SW480 (cell line): ENCODE measurements around the gene AKAP13.

Experiments
- DNase-seq: peaks from one replicate; pipeline ENCODE4 v3.0.0-alpha.2; 2016; ENCODE audit warnings: low spot score

AKAP13 gene

DNA sequence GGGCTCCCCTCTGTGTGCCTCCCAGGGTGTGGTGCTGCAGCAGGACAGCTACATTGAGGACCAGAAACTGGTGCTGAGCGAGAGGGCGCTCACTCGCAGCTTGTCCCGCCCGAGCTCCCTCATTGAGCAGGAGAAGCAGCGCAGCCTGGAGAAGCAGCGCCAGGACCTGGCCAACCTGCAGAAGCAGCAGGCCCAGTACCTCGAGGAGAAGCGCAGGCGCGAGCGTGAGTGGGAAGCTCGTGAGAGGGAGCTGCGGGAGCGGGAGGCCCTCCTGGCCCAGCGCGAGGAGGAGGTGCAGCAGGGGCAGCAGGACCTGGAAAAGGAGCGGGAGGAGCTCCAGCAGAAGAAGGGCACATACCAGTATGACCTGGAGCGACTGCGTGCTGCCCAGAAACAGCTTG is 360.6 kb downstream of the AKAP13 start:
- no peak for DNase-seq

DNA sequence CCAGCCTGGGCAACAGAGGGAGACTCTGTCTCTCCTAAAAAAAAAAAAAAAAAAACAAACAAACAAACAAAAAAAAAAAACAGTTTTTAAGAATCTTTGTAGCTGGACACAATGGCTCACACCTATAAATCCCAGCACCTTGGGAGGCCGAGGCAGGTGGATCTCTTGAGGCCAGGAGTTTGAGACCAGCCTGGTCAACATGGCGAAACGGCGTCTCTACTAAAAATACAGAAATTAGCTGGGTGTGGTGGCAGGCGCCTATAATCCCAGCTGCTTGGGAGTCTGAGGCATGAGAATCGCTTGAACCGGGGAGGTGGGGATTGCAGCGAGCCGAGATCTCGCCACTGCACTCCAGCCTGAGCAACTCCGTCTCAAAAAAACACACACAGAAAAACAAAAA is 361.3 kb downstream of the AKAP13 start:
- no peak for DNase-seq

DNA sequence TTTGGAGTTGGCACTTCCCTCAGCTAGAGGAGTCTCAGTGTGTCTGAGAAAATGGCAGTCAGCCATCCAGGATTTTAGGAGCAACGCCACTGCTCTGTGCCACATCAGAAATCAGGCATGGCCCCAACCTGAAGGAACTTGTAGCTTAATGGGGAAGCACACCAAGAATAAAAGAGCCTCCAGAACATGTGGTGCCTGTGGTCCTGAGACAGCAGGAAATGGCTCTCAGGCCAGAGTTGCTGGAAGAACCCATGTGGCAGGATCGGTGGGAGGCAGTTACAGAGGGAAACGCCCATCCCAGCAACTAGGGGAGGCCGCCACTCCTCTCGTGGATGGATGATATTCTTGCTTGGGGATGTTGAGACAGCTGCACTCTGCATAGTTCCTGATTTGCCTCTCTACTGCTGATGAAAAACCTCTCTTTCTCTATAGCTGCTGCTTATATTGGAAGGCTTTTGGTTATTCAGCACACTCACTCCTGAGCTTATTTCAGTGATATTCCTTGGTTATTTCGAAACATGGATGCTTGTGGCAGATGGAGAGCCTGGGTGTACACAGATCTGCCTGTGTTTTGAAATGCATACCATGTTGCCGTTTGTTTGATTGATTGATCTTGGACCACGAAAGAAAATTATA is 361.9 kb downstream of the AKAP13 start:
- DNase-seq, result no peak

DNA sequence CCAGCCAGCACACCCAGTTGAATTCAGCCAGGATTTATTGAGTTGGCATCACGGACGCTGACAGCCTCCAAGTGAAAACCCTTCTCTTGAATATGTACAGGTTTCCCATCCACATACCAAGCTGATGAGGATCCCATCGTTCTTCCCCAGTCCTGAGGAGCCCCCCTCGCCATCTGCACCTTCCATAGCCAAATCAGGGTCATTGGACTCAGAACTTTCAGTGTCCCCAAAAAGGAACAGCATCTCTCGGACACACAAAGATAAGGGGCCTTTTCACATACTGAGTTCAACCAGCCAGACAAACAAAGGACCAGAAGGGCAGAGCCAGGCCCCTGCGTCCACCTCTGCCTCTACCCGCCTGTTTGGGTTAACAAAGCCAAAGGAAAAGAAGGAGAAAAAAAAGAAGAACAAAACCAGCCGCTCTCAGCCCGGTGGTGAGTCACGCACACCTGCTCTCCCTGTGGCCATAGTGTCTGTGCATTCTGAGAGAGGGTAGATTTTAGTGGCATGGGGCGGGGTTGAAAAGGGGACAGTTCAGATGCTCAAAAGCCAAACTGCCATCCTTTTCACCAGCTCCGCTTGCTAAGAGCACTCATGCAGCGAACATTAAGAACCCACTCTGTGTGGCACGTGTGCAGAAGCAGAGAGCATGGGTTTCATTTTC is 363.1 kb downstream of the AKAP13 start:
- DNase-seq, result peak; percentile 62

DNA sequence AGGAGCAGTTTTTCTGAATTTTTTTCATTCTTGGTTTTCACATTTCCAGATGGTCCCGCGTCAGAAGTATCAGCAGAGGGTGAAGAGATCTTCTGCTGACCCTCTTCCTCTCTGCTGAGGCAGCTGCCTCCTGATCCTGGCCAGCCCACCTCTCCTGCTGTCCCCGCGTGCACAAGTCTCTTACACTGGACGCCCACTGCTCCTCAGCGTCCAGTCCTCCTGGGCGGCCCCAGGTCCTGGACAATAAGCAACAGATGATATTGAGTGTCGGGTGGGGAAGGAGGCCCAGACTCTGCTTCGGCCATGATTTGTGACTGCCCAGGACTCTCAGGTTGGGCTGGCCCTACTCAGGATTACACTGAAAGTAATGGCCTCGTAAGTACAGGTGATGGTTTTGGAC is 364.2 kb downstream of the AKAP13 start:
- DNase-seq, result no peak

DNA sequence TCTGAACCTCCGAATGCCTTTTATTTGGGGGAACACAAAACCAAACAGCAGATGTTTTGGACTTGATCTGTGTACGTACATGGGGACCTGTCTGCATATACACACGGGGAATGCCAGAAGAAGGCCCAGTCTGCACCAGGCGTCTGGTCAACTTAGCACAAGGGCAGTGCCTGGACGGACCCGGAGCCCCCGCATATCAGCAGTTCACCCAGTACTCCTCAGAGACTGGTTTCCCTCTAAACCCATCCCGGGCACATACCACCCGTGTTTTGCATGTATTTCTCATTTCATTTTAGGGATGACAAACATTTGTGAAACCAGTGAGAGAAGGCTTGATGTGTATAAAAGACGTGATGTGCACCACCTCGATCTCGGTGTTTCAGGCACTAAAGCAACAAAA is 364.6 kb downstream of the AKAP13 start:
- DNase-seq, result no peak

DNA sequence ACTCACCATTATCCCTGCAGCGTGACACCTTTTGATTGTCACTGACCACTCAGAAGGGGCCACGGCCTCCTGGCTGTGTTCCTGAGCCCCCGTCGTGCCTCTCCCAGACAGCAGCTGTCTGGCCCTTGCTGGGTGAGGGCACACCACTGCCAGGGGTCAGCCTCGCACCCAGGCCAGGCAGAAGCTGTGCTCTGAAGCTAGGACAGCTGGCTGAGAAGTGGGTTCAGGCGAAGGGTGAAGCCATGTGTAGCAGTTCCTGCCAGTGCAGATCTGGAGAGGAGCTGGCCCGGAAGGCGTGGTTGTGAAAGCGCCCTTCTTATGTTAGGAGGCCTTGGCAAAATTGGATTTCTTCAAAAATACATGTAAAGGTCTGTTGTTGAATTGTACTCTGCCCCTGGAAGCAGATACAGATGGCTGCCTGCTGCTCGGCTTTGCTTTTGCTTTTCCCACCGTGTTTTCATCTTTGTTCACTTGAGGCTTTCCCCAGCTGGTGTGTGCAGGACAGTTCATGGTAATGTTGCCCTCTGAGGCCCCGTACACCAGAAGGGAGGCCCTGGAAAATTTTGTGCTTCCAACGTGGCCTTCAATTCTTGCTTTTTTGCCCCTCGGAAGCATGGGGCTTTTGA is 365.2 kb downstream of the AKAP13 start:
- DNase-seq, result no peak

DNA sequence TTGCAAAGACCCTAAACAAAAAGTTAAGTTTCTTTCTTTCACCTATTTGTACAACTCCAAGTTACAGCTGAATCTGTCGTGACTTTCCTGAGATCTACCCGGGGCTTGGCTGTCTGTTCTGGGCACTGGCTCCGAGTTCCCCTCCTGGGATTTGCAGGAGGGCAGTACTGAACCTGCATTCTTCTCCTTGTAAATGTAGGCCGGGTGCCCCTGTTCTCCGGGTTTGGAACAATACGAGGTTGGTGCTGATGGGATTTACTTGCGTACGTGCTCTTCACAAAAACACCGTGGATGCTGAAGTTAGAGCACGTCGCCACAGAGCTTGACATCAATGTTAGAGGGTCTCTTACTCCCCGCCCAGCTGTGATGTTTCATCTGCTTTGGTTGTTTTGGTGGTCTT is 366.2 kb downstream of the AKAP13 start:
- DNase-seq, result no peak

DNA sequence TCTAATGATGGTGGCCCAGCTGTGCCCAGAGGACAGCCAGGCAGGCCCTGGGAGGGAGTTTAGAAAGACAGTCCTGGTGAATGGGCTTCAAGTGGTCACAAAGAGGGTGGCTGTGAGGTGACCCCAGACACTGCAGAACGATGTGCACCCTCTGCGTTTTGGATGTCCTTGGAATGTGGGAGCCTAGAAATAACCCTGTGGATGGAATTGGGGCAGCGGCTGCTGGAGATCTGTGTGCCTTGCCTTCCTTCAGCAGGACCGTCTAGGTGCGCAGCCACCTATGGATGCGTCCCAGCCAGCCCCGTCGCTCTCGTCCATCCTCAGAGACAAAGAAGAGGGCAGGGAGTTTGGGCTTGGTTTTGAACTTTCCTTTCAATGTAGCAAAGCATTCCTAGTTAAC is 367.8 kb downstream of the AKAP13 start:
- no peak for DNase-seq

DNA sequence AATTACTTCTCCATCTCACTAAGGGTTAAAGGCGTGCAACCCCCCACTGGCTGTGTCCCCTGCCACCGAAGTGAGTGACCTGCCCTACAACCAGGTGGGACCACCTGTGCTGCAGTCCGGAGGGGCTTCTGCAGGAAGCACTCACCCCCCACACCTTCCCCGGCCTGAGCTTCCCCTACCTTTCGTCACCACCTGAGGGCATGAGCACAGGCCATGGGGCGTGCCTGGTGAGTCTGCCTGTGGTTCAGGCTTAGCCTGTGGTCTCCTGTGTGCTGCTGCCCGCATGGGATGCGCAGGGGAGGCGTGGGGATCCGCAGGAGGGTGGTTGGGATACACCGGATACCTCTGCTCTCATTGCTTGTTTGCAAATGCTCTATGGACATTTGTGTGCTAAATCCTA is 368.3 kb downstream of the AKAP13 start:
- DNase-seq, result peak; percentile 38

DNA sequence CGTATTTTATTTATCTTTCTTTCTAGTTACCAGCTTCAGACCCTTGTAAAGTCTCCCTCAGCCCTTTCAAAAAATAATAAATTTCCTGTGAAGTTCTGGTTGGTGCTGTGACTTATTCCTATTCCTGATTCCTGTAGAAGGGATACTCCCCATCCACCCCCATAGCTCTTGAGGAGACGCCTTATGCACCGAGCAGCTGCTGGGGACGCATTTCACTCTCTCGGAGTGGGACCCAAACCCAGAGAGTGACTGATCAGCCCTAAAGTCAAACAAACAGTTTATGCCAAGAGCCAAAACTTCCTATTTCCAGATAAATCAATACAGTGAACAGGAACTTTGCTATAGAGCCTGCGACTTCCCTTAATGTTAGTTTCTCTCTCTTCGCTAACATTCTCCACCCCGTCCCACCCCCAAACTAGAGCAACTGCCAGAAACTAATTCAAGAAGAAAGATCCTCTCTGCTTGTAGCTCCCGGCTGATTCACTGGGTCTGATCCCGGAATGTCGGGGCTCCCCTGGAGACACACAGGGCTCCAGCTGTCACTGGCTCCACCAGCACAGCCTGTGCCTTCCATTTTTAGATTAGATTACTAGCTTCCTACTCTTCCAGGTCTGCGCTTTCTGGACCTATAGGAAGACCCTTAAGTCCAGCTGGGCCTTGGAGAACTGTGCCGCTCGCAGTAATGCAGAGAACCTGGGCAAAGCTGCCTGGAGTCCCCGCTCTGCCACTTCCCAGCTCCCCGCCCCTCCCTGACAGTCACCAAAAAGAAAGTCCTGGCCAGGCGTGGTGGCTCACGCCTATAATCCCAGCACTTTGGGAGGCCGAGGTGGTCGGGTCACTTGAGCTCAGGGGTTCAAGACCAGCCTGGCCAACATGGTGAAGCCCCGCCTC is 369.1 kb downstream of the AKAP13 start:
- no peak for DNase-seq

DNA sequence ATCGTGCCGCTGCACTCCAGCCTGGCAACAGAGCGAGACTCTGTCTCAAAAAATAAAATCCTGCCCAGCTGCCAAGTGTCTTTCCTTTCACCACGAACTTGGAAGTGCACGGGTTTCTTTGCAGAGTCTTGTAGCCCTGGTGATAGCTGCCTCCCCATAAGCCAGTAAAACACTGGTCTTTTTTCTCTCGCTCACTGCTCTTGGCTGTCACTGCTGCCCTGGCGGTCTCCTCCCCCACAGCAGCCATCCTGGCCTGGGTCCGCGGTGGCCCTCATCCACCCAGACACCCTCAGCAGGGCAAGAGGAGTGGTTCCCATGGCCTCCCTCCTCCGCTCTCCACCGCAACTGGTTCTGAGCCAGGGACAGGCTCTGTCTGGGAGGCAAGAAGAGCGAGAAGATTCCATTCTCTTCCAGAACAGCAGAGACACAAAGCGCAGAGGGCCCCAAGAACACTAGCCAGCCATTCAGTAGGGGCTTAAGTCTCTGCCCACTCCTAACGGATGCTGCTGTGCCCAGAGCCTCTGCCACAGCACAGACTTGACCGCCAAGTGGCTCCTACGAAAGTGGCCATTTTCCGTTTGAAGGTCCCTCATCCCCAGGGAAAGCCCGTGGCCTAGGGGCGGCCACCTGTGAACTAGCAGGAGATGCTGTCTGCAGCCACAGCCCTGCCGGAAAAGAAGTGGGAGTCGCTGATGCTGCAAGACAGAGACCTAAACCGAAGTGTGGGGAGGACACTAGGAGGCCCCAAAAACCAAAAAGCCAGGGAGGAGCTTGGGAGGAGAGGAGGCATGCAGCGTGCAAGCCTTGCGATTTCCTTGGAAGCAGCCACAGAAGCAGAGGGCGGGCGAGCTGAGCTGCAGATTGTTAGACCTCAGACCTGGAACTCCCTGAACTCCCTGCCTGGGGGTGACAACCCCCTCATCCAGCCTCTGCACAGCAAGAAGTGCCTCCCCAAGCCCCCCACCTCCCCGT is 370.2 kb downstream of the AKAP13 start:
- DNase-seq, result no peak

DNA sequence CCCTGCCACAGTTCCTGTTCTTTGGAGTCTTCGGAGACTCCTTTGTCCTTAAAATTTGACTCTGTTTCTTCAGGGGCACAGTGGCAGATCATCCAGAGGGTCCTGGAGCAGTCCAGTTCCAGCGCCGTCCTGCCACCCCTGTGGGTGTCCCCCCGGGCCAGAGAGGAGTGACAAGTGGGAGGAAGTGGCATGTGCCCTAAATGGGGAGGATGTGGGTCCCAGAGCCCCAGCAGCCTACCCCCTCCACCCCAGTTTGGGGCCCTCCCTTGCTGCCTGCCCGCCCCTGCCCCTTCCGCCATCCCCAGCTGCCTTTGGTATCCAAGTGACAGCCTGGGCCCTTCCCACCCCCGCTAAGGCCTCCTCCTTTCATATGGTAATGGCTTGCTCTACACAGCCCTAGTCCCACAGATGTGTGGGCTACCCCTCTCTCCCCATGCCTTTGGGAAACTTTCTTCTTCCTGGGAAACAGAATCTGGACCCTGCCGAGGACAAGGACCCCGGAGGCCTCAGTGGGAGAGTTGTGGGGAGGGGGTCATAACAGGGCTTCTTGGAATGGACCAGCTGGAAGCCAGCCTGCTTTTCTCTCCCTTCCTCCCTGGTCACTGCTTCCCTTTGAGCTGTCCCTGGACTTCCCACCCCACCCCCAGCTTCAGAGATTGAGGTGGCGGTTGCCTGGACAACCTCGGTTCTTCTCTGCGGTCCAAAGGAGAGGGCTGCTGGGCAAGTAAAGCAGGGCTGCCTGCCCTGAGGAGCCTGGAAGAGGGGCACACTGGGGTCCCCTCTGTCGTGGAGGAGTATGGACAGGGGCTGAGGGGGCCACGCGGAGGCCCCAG is 371.1 kb downstream of the AKAP13 start:
- DNase-seq, result no peak

DNA sequence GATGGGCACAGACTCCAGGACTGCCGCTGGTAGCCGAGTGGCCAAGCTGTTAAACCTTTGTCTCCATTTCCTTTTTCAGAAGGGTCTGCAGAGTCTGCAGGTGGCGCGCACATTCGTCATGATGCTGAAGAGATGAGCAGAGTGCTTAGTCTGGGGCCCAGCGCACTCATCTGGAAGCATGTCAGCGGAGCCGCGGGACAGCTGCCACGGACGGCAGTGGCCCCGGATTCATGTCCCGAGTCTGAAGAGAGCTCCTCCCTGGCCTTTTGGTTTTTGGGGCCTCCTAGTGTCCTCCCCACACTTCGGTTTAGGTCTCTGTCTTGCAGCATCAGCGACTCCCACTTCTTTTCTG is 371.7 kb downstream of the AKAP13 start:
- no peak for DNase-seq

DNA sequence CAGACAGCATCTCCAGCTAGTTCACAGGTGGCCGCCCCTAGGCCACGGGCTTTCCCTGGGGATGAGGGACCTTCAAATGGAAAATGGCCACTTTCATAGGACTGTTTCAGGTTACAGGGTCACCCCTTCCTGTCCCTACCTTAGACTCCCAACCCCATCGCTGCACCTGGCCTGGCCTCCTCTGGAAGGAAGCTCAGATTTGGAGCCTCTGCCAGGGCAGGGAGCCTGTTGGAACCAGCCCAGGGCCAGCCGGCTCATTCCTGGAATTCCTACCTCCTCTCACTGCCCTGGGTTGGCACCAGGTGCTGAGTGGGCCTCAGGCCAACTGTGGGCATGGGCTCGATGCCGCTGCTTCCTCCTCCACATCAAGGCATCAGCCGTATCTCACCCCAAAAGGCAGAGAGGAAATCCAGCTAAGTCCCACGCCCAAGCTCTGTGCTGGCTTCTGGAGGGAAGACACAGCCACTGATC is 372.1 kb downstream of the AKAP13 start:
- DNase-seq, result no peak

DNA sequence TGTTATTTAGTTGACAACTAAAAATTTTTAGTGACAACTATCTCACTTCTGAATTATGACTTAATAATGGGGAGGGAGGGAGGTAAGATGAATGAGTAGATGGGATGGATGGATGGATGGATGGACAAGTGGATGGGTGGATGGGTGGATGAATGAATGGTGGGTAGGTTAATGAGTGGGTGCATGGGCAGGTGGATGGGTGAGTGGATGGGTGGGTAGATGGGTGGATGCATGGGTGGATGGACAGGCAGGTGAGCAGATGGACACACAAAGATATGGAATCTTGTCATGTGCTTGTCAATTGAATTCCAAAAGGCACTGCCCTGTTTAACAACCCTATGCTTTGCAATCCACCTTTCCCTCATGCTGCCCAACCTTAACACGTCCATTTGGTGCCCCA is 372.9 kb downstream of the AKAP13 start:
- DNase-seq, result no peak

DNA sequence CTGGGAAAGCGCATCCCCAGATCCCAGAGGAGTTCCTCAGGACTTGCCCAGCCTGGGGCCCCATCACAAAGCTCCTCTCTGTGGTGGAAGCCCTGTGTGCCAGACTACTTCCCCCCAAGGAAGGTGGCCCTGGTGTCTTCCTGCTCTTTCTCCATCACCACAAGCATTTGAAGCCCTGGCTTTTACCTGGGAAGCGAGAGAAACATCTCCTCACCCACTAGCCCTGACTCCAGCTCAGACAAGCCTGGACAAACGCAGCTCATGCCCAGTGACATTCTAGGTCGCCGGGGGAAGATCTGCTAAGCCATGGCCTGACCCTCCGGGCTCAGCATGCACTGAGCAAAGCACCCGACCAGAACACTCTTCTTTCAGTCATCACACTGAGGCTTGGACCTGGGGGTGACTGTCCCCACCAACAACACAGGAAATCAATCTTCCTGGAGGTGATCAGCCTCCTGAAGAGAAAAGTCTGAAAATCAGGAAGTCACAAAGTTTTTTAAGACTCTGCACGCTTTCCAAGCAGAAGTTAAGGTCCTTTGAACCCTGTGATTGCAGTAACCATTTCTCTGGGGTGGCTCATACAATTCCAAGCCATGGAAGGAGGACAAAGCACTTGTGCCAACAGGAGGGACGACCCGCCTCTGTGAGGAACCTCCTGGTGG is 373.5 kb downstream of the AKAP13 start:
- DNase-seq, result no peak

DNA sequence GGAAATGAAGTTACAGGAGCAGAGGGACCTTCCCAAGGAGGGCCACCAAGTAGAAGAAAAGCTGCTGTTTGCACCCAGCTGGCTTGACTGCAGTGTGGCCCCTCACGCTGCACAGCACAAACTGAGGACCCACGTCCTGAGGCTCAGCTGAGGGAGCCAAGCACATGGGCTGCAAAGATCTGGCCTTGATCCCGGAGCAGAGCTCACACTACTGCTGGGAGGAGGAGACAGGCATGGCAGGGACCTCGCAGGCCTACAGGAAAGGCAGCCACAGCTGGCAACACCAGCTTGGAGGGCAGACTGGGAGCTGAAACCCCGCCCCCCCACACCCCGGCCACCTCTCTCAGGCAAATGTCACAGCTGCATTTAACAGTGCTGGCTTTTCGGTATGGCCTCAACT is 374.6 kb downstream of the AKAP13 start:
- no peak for DNase-seq

DNA sequence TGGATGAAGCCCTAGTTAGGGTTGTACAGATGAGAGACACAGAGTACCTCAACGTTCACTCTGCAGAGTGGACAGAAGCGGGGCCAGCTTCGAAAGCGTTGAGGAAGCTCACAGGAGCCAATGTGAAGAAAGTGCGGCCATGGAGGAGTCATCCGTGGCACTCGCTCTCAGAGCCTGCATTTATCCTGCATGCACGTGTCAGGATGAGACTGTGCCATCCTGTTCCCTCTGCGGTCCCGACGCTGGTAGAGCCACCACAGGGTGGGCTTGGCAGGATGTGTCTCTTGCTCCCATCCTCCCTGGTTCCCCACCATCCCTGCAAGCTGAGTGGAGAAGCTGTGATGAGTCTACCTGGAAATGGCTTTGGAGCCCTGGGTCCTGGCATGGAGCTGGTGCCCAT is 375.1 kb downstream of the AKAP13 start:
- no peak for DNase-seq

DNA sequence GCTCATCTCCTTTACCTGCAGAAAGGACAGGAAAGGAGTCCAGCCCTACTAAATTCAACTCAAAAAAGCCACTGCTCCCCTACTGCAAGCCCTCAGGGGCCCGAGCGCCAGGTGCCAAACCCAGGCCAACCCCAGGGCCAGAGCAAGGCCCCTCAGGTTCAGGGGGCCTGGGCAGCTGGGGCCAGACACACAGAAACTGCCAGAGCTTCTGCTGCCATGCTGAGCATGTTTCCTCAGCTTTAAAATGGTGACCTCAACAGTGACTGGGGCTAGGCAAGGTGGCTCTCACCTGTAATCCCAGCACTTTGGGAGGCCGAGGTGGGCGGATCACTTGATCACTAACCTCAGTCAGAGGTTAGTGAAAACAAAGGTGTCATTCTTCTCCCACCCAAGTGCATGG is 375.5 kb downstream of the AKAP13 start:
- no peak for DNase-seq
